Rectal smooth muscle tissue (tissue), 1 donor: ENCODE results near the gene FGB.

Experiments used
- H3K27ac ChIP-seq: one replicate; pipeline ENCODE4 v1.7.0; 2013; ENCODE audit warnings: low read depth, low read length, inconsistent platforms
- H3K27me3 ChIP-seq: one replicate; pipeline ENCODE4 v1.7.0; 2013; ENCODE audit warnings: low read length; ENCODE audit not compliant: control insufficient read depth, insufficient read depth
- H3K36me3 ChIP-seq: one replicate; pipeline ENCODE4 v1.7.0; 2013; ENCODE audit warnings: low read length; ENCODE audit not compliant: control insufficient read depth, insufficient read depth
- H3K4me1 ChIP-seq: one replicate; pipeline ENCODE4 v1.7.0; 2013; ENCODE audit warnings: low read length; ENCODE audit not compliant: control insufficient read depth, insufficient read depth
- H3K4me3 ChIP-seq: one replicate; pipeline ENCODE4 v1.7.0; 2013; ENCODE audit warnings: low read length
- H3K9ac ChIP-seq: one replicate; pipeline ENCODE4 v1.7.0; 2013; ENCODE audit warnings: low read length

FGB gene

DNA sequence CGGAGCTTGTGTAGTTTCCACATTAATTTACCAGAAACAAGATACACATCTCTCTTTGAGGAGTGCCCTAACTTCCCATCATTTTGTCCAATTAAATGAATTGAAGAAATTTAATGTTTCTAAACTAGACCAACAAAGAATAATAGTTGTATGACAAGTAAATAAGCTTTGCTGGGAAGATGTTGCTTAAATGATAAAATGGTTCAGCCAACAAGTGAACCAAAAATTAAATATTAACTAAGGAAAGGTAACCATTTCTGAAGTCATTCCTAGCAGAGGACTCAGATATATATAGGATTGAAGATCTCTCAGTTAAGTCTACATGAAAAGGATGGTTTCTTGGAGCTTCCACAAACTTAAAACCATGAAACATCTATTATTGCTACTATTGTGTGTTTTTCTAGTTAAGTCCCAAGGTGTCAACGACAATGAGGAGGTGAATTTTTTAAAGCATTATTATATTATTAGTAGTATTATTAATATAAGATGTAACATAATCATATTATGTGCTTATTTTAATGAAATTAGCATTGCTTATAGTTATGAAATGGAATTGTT lies at the start of gene FGB:
Gene FGB (plus strand): TSS at position 315 of the 558 bp plus-strand sequence. CDS start 8 bp downstream, at position 323.
- H3K36me3 ChIP-seq, result no peaks in the 10 kb centered on the region
- H3K27me3 ChIP-seq, result no peaks in the 10 kb centered on the region
- no peak within 1 kb of the TSS for H3K4me3 ChIP-seq
- no peak within 1 kb of the TSS for H3K9ac ChIP-seq
- no peak within 1 kb of the TSS for H3K27ac ChIP-seq
- H3K4me1 ChIP-seq, result no peaks in the 10 kb centered on the region

DNA sequence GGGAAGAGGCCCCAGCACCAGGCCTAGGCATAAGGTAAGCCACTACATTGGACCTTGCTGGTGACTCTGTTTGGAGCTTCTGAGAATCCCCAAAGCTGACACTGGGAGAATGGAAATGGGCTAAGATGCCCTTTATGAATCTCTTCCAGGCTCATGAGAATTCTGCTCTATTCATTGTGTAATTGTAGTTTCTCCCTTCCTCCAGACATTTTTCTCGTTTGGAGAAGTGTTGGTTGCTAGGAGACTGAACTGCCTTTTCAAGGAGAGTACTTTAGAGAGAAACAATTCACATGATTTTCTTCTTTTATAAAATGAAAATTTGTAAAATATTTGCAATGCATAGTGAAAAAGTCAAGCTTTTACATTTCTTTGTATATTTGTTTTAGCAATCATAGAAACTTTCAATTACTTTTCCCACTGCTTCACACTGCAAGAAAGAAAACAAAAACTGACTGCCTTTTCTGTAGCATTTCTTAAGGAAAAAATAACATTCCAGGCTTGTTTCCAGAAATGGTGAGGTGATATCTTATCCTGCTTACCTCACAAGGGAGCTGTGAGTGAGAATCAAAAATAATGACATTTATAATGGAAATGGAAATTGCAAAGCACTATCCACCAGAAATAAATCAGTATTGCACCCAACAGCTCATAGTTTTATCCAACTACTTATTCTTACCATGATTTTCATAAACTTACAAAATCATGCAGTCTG lies 46.3 kb upstream of the FGB start:
- Histone ChIP-seq H3K27ac (no peak overlapping the region), H3K9ac (no peak overlapping the region), H3K36me3 (no peaks in the 10 kb centered on the region)

DNA sequence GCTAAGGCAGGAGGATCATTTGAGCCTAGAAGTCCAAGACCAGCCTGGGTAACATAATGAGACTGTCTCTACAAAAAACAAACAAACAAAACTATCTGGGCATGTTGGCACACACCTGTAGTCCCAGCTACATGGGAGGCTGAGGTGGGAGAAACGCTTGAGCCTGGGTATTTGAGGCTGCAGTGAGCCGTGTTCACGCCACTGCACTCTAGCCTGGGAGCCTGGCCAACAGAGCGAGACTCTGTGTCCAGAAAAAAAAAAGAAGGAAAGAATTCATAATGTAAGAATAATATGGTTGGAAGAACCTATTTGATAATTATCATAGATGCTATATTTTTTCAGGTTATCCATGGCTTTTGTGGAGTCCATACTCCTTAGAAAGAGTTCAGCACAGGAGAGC lies 45.2 kb upstream of the FGB start:
- Histone ChIP-seq H3K36me3 (no peaks in the 10 kb centered on the region), H3K4me3 (no peak overlapping the region), H3K9ac (no peak overlapping the region), H3K4me1 (no peaks in the 10 kb centered on the region), H3K27me3 (no peaks in the 10 kb centered on the region), H3K27ac (no peak overlapping the region)

More for the DNA sequence above, 46.3 kb upstream of the FGB start:
- Histone ChIP-seq H3K4me3 (no peak overlapping the region), H3K27me3 (no peaks in the 10 kb centered on the region), H3K4me1 (no peaks in the 10 kb centered on the region)

DNA sequence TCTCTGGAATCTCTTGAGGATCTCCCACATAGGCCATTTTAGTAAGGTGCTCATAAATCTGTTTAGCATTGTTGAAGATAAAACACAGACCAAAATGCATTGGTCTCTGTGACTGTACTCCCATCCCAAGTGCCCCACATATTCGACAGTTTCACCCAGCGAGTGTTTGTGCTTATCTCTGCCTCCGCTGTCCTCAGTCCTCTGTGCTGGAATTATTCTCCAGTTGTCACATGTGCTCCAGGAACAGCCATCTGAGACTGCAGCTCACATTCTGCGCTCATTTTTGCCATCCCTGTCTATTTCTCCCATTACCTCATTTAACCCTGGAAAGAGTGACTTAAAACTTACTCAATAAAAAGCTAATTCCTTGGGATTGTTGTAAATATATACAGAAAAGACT lies 43.6 kb upstream of the FGB start:
- Histone ChIP-seq H3K4me1 (no peaks in the 10 kb centered on the region), H3K27ac (no peak overlapping the region), H3K27me3 (no peaks in the 10 kb centered on the region)

DNA sequence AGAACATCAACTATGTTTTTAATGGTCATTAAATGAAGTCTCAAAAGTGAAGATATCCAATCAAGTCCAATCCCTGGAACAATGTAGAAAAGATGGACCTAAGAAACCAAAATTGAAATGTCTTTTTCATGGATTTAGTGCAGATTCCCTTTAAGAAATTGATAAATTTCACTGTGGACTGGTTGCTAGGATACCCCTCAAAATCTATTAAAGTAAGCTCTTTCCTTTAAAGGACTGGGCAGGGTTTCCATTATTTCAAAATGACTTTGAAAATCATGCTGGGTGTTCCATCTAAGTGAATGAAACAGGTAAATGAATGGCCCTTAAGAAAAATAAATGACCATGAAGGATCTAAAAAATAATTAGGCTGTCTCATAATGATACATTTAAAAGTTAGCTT lies 41.2 kb upstream of the FGB start:
- Histone ChIP-seq H3K27me3 (no peaks in the 10 kb centered on the region), H3K9ac (no peak overlapping the region), H3K36me3 (no peaks in the 10 kb centered on the region), H3K27ac (no peak overlapping the region), H3K4me1 (no peaks in the 10 kb centered on the region), H3K4me3 (no peak overlapping the region)

More for the DNA sequence above, 43.6 kb upstream of the FGB start:
- Histone ChIP-seq H3K36me3 (no peaks in the 10 kb centered on the region), H3K4me3 (no peak overlapping the region), H3K9ac (no peak overlapping the region)

DNA sequence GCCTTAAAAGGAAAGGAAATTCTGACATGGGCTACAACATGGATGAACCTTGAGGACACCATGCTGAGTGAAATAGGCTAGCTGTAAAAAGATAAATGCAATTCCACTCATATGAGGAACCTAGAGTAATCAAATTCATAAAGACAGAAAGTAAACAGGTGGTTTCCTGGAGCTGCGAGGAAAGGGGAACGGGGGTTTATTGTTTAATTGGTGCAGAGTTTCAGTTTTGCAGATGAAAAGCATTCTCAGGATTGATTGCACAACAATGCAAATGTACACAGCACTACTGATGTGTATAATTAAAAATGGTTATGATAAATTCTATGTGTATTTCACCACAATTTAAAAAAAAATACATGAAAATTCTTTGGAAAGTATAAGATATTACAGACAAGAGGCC lies 36.7 kb upstream of the FGB start:
- Histone ChIP-seq H3K27ac (no peak overlapping the region), H3K36me3 (no peaks in the 10 kb centered on the region), H3K4me3 (no peak overlapping the region), H3K9ac (no peak overlapping the region), H3K4me1 (peaks cover 2% of the 10 kb centered on the region), H3K27me3 (no peaks in the 10 kb centered on the region)

DNA sequence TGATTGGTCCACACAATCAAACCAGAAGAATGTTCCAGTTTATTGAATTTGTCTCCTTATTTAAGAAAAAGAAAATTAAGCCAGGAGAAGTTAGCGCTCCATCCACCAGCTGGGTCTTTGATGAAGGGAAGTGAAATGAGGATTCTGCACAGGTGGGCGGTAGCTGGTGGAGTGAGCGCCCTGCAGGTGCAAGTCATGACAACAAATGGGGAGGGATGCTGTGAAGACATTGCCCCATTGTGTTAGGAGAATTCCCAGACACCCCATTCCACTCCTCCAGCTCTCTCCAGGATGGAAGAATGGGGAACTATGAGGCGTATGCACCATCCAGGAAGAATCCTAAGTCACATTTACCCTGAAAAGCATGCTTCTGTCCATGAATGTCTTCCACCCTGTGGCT lies 35.5 kb upstream of the FGB start:
- H3K27ac ChIP-seq, result no peak overlapping the region
- H3K4me1 ChIP-seq, result peaks cover 2% of the 10 kb centered on the region
- H3K36me3 ChIP-seq, result no peaks in the 10 kb centered on the region
- no peak overlapping the region for H3K9ac ChIP-seq
- no peaks in the 10 kb centered on the region for H3K27me3 ChIP-seq
- H3K4me3 ChIP-seq, result no peak overlapping the region

DNA sequence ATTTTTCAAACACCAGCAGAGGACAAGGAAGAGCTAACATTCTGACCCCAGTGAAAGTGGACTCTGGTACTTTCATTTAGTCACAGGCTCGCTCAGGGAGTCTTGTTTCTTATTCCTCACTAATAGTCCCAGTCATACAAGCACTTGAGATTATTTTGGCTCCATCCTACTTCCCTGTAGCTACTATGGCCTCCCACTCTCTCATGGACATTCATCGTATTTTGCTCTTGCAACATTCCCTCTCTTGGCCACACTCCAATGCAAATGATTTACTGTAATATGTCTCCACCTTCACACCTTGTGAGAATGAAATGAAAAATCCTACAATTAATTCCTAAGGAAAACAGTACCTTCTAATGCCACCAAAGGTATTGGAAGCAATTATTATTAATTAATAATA lies 33.9 kb upstream of the FGB start:
- H3K27ac ChIP-seq, result no peak overlapping the region
- no peak overlapping the region for H3K4me3 ChIP-seq
- no peak overlapping the region for H3K9ac ChIP-seq
- H3K4me1 ChIP-seq, result peaks cover 2% of the 10 kb centered on the region
- H3K27me3 ChIP-seq, result no peaks in the 10 kb centered on the region
- H3K36me3 ChIP-seq, result no peaks in the 10 kb centered on the region

DNA sequence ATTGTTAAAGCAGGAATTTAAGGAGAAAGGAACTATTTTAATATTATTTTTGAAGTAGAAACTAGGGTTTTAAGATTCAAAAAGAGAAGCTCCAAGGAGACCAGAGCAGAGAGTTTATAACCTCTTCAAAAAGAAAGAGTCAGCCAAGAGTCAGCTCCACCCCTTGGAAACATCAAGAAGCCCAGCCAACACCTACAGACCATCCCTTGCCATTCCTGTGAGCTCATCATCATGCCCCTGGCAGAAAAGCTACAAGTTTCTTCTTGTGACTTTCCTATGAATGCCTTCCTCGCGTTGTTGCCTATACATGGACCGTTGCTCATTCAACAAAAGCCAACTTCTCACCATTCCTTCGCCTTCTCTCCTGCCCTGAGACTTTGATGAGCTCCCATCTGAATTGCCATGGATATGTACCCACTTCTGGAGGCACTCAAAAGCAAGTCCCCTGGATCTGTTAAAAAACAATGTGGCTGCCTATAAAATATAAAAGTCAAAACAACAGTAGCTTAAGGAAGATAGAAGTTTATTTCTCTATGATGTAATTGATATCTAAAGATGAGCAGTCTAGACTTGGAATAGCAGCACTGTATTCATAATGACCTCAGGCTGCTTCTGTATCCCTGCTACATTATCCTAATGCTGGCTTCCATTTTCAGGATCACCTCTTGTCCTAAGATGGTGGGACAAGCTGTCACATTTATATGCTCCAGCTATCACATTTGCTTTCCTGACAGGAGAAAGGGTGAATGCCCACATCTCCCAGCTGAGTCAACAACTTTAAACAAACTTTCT lies 32.9 kb upstream of the FGB start:
- Histone ChIP-seq H3K9ac (no peak overlapping the region), H3K4me1 (peaks cover 2% of the 10 kb centered on the region), H3K27me3 (no peaks in the 10 kb centered on the region), H3K4me3 (peak overlapping the region; percentile 9), H3K27ac (no peak overlapping the region), H3K36me3 (no peaks in the 10 kb centered on the region)

DNA sequence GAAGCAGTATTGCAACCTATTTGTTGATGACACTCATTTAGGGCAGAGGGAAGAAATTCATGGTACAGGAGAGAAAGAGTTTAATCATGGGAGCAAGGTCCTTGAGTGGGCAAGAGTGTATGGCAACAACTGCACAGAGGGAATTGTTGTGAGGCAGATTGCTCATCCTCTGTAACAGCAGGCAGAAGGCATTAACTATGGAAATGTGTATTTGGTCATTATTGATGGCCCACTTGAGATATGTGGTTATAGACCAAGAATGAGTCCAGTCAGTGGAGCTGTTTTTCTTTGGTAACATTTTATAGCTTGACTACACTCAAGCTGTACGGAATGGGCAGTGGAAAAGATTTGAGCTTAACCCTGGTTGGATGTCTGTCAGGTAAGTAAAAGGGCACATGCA lies 28.5 kb upstream of the FGB start:
- Histone ChIP-seq H3K27ac (no peak overlapping the region), H3K4me3 (no peak overlapping the region), H3K27me3 (no peaks in the 10 kb centered on the region), H3K9ac (no peak overlapping the region), H3K36me3 (peaks cover 14% of the 10 kb centered on the region), H3K4me1 (peaks cover 2% of the 10 kb centered on the region)

DNA sequence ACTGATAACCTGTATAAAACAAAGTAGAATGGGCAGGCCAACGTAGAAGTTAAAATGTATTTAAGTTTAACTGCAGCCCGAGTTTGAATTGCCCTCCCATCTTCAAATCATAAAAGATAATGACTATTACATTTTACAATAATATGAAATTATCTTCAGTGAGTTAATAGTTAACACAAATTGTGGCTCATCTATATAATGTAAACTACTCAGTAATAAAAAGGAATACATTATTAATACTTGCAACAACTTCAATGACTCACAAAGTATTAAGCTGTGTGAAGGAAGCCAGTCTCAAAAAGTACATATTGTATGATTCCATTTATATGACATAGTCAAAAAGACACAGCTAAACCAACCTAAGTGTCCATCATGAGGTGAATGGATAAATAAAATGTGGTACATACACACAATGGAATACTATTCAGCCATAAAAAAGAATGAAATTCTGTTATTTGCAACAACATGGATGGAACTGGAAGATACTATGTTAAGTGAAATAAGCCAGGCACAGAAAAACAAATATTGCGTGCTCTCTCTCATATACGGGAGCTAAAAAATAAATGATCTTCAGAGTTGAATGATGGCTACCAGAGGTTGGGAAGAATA lies 20.4 kb upstream of the FGB start:
- Histone ChIP-seq H3K36me3 (peaks cover 35% of the 10 kb centered on the region), H3K4me1 (no peaks in the 10 kb centered on the region), H3K9ac (no peak overlapping the region), H3K4me3 (no peak overlapping the region), H3K27ac (no peak overlapping the region), H3K27me3 (no peaks in the 10 kb centered on the region)

DNA sequence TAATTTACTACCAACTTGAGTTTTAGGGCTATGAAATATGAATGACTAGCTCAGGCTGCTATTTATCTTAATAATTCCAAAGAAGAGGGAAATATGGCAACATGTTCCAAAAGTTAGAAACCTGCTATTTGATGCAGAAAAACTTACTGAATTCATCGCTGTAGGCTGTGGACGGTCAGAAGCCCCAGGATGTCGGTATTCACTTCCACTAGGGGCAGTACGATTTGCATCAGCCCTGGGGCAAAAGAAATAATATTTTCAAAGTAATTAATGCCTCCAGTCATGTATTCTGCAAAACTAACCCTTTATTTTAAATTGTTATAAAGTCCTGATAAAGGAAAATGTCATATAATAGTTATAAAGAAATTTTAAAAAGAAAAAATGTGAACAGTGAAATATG lies 17.1 kb upstream of the FGB start:
- Histone ChIP-seq H3K4me3 (no peak overlapping the region), H3K36me3 (peaks cover 20% of the 10 kb centered on the region), H3K27ac (no peak overlapping the region), H3K27me3 (no peaks in the 10 kb centered on the region), H3K9ac (no peak overlapping the region), H3K4me1 (peaks cover 11% of the 10 kb centered on the region)
